ENCODE data around the gene STON2.
"Not testable (repeated sequence)": the region's sequence is repeated elsewhere in the genome, so short reads cannot be mapped to it uniquely, and the experiment has no call there.

The STON2 gene, protein sequence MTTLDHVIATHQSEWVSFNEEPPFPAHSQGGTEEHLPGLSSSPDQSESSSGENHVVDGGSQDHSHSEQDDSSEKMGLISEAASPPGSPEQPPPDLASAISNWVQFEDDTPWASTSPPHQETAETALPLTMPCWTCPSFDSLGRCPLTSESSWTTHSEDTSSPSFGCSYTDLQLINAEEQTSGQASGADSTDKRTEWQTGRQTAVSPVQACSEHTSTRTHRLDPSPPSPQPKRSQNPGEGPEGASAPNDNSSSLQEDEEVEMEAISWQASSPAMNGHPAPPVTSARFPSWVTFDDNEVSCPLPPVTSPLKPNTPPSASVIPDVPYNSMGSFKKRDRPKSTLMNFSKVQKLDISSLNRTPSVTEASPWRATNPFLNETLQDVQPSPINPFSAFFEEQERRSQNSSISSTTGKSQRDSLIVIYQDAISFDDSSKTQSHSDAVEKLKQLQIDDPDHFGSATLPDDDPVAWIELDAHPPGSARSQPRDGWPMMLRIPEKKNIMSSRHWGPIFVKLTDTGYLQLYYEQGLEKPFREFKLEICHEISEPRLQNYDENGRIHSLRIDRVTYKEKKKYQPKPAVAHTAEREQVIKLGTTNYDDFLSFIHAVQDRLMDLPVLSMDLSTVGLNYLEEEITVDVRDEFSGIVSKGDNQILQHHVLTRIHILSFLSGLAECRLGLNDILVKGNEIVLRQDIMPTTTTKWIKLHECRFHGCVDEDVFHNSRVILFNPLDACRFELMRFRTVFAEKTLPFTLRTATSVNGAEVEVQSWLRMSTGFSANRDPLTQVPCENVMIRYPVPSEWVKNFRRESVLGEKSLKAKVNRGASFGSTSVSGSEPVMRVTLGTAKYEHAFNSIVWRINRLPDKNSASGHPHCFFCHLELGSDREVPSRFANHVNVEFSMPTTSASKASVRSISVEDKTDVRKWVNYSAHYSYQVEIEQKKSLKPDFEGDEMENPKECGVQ

DNA sequence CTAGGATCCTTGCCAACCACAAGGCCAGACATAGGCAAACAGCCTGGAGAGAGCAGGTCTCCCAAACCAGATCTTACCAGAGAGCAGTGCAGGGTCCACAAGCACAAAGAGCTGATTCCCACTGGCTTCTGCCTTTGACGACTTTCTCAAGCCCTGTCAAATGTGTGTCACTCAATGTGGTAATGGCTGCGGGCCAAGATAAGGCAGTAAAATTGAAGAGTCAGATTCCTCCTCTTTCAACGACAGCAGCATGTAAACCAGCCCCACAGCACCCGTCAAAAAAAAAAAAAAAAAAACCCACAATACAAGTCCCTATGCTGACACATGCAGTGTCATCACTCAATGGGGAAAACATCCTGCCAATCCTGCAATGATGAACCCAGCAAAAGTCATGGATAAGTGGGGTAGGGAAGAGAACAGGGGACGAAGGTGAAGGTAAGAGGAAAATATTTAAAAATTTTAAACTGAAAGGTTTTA lies at the start of gene STON2:
Gene STON2, minus strand, starts transcription at position 123 of the 477 bp plus-strand sequence. CDS start 1,942 bp downstream, outside the sequence.
- no peak within 1 kb of the TSS for H3K4me3 ChIP-seq (ENCODE audit: low read depth, low read length)

DNA sequence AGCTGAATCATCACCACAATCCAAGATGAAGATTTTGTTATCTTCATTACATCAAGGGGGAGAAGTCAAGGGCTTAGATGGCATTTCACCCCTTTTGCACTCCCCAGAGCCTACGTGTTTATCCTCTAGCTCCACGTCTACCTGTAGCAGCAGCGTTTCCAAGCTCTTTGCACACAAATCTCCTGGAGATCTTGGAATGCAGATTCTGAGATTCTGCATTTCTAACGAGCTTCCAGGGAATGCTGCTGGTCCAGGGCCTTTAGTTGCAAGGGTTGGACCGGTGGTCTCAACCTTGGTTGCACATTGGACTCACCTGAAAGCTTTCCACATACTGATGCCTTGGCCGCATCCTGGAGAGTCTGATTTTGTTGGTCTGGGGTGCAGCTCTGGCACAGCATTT lies 49.5 kb upstream of the STON2 start:
- no peak overlapping the region for H3K4me3 ChIP-seq (ENCODE audit: low read depth, low read length)

DNA sequence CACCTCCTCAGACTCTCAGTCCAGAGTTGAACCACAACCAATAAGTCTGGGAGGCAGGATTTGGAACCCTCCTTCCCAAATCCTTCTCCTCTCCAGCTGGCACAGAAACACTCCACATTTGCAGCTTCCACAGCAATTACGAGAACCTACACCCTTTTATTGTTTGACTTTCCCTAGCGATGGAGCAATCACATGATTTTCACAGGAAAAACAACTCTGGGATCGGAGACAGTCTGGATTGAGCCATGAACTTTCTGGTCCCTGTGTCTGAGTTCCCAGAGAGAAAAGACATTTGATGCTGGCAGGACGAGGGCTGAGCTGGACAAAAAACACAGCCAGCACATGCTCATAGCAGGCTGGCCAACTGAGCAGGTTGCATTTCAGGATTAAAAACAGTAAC lies 49.0 kb upstream of the STON2 start:
- H3K4me3 ChIP-seq (ENCODE audit: low read depth, low read length) = no peak overlapping the region

DNA sequence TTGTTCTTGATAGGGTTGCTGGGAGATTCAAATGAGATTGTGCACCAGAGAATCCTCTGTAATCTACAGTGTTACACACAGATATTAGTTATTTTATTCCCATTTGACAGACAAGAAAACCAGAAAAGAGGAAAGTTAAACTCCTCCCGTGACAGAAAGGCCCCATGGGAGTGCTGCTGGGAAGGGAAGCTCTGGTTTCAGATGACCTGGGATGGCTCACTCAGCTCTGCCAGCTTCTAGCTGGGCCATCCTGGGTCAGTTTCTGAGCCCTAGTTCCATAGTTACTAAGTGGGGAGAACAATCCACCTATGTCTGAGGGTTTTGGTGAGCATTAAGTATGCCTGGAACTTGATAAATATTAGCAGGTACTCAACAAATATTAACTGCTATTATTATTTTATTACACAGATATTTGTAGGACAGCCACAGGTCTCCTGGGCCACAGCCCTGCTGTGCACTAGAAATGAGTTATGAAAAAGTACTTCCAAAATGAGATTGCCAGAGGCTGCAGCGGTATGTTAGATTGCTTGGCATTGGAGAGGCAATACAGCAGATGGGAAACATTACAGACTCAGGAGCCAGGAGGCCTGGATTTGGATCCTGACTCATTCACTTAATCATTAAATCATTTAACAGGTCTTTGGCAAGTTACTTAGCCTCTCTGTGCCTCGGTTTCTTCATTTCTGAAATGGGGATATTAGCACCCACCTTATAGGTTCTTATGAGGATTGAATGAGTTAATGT lies 47.1 kb upstream of the STON2 start:
- H3K4me3 ChIP-seq (ENCODE audit: low read depth, low read length) = no peak overlapping the region

DNA sequence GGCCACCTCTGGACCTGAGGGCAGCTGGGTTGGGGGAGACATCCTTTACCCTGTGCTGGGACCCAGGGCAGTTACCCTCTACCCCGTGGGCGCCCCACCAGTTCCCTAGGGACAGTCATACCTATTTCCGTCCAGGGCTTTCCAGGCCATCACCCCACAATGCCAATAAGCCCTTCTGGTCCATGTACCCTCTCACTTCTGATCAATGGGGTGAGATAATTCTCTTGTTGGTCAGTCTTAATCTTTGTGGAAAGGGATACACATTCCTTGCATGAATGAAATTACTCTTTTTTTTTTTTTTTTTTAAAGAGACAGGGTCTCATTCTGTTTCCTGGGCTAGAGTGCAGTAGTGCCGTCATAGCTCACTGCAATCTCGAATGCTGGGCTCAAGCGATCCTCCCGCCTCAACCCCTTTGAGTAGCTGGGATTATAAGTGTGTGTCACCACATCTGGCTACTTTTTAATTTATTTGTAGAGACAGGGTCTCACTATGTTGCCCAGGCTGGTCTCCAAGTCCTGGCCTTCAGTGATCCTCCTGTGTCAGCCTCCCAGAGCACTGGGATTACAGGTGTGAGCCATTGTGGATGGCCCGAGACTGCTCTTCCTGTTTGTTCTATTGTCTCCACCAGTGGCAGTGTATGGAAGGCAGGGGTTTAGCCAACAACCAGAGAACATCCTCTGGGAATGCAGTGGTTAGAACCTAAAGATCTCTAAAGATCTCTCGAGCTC lies 46.3 kb upstream of the STON2 start:
- no peak overlapping the region for H3K4me3 ChIP-seq (ENCODE audit: low read depth, low read length)

DNA sequence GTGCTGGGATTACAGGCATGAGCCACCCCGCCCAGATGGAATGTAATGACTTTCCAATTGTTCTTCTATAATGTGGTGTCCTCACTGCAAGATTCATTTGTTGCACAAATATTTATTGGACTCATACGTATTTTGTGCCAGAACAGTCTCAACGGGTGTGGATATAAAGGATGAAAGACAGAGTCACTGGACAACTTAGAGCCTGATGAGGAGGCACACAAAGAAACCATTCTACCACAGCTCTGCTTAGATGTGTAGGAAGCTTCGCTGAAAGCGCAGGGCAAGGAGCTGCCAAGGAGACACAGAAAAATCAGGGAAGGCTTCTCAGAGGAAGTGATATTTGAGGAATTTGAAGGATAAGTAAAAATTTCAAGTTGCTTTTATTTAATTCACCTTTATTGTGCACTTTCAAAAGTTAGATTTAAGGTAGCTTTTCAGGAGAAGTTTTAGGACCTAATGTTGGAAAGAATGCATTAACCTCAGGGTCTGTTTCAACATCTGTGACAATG lies 41.6 kb upstream of the STON2 start:
- no peak overlapping the region for H3K4me3 ChIP-seq (ENCODE audit: low read depth, low read length)

DNA sequence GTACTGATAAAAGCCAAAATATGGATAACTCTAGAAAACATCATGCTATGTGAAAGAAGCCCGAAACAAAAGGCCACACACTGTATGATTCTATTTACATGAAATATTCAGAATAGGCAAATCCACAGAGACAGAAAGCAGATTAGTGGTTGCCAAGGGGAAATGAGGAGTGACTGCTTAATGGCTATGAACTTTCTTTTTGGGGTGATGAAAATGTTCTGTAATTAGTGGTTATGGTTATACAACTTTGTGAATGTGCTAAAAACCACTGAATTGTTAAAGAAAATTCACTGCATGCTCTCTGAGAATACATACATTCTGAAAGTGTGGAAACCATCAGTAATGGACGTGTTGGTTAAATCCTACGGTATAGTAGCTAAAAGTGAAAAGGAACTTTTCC lies 39.9 kb upstream of the STON2 start:
- no peak overlapping the region for H3K4me3 ChIP-seq (ENCODE audit: low read depth, low read length)

DNA sequence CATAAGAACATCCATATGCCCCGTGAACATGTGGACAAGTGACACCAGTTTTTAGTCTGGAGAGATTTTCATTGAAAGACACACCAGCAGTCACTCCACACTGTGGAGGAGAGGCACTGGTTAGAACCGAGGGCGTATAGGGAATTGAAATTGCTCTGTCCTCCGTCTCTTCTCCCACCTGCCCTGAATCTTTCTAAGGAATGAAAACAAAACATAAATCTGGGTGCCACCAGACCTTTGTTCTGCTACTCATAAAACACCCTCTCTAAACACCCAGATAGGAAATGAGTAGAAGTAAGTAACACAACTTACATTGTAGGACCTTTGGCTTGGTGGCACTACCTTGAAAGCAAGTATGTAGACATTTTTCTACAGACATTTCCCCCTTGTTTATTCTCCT lies 37.1 kb upstream of the STON2 start:
- no peak overlapping the region for H3K4me3 ChIP-seq (ENCODE audit: low read depth, low read length)

DNA sequence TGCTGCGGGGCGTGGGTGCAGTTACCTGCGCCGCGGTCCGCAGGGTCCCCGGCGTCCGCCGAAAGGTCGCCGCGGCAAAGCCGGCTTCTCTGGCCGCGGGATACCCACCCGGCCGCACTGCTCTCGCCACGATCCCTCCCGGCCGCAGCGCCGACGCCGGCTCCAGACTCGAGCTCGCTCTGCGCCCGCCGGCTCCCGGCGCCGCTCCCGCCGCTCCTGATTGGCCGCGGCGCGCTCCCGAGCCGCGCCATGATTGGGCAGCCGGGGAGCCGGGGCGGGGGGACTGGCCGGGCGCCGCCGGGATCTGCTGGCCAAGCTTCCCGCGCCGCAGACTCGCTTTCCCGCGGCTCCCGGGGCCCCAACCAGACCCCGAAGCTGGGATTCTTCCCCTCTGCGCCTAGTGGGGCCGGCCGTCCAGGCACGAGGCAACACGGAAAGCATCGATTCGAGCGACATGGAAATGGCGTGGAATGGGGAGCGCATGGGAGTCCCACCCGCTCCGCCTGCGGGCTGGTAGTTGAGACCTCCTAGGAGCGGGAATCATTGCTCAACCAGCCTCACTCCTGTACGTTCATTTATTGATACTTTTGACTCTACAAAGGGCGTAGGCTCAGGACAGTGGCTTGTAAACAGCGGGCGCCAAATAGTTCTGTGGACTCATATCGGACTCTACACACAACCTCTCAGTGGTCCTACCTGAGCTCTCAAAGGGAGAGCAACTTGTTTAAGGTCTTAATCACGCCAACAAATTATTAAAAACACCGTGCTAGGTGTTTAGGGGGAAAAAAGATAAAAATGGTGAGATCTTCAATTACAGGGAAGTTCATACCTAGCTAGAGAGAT lies 36.4 kb upstream of the STON2 start:
- peak overlapping the region; percentile 83 for H3K4me3 ChIP-seq (ENCODE audit: low read depth, low read length)

DNA sequence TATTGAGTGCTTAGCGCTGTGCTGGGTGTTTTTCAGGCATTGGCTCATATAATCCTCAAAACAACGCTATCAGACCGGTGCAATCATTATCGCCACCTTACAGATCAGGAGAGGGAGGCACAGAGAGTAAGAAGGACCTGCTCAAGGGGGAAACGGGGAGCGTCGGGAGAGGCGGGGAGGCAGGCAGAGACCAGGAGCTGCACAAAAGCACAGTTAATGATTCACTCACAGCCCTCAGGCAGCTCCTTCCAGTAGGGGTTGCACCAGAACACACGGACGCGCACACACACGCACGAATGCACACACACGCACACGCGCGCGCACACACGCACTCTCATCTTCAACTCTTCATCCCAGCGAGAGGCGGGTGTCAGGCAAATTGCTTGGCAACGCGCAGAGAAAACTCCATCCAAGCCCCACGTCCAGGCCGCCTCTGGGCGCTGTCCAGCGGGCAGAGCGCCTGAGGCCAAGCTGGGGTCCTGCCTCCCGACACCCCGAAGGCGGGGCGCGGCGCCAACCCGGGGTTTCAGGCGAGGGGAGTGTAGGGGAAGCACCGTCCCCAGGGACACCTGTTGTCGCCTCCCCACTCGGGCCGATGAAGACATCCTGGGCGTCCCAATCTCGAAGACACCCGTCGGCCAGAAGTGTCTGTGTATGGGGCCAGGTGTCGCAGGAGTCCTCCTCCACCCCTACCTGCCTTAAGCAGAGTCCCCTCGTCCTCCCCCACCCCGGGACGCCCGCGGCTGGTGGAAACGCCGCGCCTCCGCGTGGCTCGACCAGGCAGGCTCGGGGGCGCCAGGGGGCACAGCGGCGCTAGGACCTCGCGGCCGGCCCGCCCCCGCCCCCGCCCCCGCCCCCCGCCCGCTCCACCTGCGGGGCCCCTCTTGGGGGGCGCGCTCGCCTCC lies 35.5 kb upstream of the STON2 start:
- H3K4me3 ChIP-seq (ENCODE audit: low read depth, low read length) = peak overlapping the region; percentile 83

DNA sequence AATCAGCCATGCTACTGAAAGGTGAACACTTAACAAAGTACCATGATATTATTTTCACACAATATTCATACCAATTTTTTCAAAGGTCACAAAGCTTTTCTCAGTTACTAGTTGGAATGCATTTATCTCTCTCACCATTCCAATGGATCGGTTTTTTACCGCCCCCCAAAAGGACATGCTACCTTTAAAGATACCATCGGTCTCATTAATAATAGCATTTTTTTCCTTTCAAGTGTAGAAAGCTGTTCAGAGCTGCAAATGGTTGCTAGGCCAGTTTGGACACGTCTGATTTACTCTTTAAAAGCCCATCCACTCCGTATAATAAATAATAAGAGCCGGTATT lies 34.9 kb upstream of the STON2 start:
- peak overlapping the region; percentile 83 for H3K4me3 ChIP-seq (ENCODE audit: low read depth, low read length)

DNA sequence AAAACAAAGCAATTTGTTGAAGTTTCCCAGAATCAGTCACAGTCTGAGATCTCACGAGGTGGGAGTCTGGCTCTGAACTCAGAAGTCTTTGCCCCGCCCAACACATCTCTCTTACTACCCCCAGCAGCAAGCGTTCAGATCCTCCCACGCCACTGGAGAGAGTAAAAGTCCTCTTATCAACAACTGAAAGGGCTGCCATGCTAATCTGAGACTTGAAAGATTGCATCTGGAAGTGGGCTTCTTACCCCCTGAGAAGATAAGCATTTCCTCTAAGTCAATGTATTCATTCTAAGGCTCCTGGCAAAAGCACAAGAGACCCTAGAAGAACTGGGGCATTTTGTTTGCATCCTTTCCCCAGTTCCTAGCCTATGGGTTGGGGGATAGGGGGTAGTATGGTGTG lies 34.1 kb upstream of the STON2 start:
- H3K4me3 ChIP-seq (ENCODE audit: low read depth, low read length) = peak overlapping the region; percentile 83

DNA sequence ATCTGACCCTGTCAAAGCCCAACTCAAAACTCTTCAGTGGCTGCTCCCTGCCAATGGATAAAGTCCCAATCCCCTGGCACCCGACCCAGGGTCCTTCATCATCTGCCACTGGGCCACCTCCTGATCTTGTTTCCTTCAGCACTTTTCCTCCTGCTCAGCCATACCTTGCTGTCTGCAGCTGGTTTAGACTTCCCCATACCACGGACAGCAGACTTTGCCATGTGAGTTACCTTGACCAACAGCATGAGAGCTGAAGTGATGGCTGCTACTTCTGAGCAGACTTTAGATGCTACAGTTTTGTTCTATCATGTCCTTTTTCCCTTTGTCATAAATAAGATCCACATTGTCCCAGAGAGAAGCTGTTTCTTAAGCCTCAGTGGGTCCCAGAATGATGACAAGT lies 33.3 kb upstream of the STON2 start:
- no peak overlapping the region for H3K4me3 ChIP-seq (ENCODE audit: low read depth, low read length)

DNA sequence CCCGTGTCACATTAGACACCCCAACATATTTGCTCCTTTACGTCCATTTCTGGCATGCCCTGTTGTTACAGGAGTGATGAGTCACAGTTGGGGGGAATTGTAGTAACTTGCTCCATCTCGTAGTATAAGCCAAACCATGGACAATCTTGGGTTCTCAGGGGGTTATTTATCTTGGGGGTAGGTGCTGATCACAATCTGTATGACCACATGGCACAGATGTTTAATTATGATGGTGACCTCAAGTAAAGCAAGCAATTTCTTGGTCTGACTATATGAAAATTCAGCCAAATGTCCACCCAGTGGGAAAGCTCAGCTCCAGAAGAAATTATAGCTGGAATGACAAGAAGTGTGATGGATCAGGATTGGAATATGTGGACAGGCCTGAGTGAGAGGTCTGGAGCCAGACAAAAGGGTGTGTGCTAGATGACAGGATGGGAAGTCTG lies 32.1 kb upstream of the STON2 start:
- no peak overlapping the region for H3K4me3 ChIP-seq (ENCODE audit: low read depth, low read length)

DNA sequence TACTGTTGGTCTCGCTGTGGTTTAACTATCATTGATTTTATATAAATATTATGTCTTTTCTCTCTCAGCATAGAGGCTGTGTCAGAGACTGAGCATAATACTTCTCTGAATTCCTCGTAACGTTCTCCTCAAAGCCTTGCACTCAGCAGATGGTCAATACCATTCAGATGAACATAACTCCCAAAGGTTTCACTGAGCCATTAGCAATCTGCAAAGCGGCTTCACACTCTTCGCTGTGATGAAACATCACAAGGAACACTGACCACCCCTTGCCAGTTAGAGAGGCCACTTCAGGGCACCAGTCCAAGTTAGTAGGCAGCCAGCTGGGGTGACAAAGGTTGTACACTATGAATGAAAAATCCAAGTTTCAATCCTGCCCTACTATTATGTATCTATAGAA lies 30.1 kb upstream of the STON2 start:
- no peak overlapping the region for H3K4me3 ChIP-seq (ENCODE audit: low read depth, low read length)

DNA sequence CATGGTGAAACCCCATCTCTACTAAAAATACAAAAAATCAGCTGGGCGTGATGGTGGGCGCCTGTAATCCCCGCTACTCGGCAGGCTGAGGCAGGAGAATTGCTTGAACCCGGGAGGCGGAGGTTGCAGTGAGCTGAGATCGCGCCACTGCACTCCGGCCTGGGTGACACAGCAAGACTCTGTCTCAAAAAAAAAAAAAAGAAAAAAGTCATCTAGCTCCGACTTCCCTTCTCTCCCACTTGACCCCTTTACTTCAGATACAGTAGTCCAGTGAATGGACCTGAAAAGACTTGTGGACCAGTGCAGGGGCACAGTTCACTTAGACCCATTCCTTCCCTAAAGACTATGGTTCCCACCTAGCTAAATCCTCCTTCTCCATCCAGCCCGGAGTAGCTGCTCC lies 29.6 kb upstream of the STON2 start:
- not testable (repeated sequence) for H3K4me3 ChIP-seq (ENCODE audit: low read depth, low read length)

DNA sequence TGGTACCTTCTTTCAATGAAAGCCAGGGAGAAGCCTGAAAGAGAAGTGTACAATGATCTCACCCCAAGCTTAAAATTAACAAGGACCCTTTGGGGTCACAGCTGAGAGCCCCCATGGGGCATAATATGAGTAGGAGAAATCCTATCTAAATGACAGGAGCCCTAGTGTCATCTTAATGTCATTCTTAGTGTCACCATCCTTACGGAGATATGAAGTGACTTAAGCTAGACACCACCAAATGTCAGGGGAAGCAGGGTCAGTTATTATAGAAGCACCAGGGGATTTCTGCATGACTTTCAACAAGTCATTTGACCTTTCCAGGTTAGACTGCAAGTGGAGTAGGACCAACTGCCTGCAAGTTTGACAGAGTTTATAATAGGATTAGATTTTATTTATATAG lies 28.9 kb upstream of the STON2 start:
- H3K4me3 ChIP-seq (ENCODE audit: low read depth, low read length) = no peak overlapping the region

DNA sequence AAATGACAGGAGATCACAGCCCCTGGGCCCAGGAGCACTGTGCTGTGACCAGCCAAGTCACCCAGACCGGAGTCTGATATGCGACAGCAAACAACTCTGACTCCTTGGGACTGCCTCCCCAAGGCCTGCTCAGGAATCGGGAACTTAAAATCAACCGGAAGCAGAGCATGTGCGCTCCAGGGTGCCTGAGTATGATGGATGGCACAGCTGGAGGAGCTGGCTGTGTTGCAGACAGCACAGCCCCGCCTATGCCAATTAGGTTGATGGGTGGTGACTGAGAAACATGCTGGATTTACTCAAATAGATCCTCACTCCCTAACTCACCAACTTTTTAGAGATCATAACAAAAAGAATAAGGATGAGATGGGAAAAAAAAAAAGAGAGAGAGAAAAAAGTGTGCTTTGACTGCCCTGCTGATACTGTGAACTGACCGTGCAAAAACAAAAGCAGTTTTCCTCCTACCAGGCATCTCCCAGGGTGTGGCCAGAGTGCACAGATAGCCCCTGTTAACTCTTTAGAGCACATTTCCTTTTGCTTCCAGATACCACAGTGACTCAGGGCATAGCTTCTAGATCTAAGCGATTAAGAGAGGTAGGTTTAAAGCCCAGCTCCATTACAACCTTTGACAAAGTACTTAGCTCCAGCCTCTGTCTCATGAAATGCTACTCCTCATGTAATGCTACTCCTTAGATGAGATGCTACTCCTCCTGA lies 27.4 kb upstream of the STON2 start:
- H3K4me3 ChIP-seq (ENCODE audit: low read depth, low read length) = no peak overlapping the region
